GM19467 (cell line): ENCODE measurements around the gene NKX1-1.
"Not testable (repeated sequence)": the region's sequence is repeated elsewhere in the genome, so short reads cannot be mapped to it uniquely, and the experiment has no call there.

ENCODE experiments used
- ATAC-seq: cut with Tn5 transposase; IDR thresholded peaks from one replicate; pipeline ENCODE4 v1.9.1; 2021; ENCODE audit warnings: mild to moderate bottlenecking, moderate library complexity; ENCODE audit not compliant: unreplicated experiment

NKX1-1 gene

DNA sequence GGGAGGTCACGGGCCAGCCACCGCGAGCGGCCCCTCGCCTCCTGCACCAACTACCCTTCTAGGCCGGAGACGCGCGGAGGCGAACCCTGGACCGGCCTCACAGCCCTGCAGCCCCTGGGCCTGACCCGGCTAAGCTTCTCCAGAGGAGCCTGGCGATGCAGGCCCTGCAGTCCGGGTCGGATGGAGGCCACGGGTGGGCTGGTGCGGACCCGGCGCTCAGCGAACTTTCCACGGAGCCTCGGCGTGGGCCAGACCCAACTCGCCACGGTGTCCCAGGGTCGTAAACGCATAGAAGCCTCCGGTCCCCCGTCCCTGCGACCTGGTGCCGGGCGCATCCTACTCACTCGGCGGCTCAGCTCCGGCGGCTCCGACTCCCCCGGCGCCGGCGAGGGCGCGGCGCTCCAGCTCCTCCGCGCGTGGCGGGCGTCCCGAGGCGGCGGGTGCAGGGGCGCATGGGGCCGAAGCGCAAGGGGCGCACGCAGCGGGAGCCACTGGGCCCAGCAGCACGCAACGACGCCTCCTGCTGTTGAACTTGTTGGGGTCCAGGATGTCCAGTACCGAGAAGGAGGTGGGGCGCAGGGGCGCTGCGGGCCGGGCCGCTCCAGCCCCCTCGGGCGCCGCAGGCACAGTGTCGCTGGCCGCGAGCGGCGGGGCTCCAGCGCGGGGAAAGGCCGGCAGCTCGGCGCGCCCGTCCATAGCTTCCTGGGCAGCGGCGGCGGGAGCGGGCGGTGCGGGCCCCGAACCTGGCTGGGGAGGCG lies 427 bp downstream of the NKX1-1 start:
- ATAC-seq = no peak

DNA sequence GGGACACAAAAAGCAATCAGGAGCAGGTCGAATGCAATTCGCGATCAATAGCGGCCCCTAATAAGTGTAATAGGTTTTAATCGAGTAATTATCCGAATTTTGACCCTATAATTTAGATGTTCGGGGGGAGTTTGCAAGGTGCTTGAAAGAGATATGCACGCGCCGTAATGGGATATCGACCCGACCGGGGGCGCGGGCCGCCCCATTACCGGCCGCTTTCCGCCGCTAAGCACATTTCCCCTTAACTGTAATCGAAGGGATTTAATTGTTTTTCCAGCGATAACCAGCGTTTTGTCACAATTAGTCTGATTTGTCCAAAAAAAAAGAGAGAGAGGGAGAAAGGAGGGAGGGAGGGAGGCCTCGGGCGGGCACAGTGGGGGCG lies 997 bp downstream of the NKX1-1 start:
- ATAC-seq = no peak

DNA sequence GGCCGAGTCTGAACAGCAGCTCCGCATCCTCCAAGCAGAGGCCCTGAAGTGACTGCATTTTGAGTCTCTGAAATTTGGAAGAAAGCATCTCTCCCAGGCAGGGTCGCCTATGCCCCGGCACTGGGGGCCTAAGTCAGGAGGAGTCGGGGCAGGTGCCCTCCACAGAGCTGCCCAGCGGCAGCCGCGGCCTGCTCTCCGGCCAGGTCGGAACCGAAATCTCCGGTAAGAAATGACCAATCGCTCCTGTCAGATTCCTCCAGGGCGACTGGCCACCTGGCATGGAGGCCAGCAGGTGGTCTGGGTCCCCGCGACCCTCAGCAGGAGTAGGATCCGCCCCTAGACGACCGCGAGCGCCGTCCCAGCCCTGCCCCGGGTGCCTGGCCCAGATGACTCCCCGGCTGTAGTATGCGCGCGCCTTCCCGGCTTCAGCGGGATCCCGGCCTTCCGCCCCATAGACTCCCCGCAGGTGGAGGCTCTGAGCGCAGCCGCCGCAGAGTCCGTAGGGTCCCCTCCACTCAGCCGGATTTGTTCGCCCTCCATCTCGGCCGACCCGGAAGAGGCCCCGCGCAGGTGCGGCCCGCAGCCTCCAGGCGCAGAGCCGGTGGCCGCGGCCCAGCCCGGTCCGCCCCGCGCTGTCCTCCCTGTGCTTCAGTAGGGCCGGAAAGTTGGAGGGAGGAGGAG lies 1.5 kb downstream of the NKX1-1 start:
- no peak for ATAC-seq

DNA sequence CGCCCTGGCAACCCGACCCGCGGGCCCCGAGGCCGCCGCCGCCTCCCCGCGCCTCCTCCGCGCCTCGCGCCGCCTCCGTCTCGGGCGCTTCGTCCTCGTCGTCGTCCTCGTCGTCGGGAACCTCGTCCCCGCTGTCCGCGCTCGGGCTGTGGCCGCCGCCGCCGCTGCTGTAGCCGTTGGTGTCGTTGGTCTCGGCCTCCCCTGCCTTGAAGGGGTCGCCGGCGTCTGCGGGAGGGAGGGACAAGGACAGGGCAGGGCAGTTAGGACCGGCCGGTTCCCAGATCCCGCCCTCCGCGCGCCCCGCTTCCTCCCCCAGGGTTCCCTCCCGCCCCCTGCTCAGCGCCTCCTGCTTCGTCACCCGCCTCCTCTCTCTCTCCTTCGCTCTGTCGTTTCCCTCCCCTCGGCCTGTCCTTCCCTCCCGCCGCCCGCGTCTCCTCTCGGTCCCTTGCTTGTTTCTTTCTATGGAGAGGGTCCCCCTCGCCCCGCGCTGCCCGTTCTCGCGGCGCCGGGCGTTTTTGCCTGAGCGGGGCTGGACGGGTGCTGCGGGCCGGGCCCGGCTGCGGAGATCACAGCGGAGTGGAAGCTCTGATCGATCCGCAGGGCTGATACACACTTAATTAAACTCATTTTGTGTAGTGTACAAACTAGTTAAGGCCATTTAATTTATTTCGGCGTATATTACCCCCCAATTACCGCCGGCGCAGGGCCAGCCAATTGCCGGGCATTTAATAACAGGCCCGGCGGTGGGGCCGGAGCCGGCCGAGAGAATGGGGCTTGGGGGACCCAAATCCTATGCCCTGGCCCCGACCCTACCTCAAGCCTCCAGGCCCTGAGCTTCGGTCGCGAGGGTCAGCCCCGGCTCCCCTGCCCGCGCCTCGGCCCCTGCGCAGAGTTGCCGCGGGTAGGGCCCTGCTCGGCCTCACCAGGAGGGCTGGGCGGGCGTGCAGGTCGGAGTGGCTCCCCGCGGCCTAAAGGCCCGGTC lies 2.4 kb downstream of the NKX1-1 start:
- no peak for ATAC-seq

DNA sequence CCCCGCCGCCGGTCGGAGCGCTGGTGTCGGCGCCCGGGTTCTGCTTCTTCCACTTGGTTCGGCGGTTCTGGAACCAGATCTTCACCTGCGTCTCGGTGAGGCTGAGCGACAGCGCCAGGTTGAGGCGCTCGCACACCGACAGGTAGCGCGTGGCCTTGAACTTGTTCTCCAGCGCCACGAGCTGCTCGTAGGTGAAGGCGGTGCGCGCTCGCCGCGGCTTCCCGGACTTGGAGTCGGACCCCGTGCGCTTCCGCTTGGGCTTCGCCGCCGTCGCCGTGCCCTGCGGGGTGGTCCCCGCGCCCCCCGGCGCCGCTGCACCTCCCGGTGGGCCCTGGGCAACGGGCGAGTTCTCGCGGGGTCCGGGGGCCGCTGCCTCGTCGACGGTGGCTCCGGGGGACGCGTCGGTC lies 3.1 kb downstream of the NKX1-1 start:
- ATAC-seq = no peak

DNA sequence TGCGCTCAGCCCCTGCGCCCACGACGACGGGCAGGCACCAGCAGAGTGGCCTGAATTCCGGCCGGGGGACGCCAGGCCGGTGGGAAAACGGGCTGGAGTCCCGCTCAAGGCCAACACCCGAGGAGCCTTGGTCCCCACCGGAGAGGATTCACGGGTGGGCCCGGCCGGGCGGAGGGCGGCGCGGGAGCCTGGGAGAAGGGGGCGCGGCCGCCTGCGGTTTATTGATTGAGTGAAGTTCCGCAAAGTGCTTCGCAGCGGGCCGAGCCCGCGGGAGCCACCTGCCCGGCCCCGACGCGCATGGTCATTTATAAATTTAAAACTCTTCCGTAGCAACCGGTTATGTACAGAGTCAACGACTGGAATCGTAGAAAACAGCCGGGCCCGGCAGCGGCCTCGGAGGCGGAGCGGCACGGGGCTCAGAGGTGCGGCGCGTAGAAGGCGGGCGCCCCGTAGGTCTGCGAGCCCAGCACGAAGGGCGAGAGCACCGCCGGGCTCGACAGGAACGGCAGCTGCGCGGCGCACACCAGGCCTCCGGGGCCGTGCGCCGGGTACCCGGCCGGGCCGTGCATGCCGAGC lies 3.6 kb downstream of the NKX1-1 start:
- no peak for ATAC-seq

DNA sequence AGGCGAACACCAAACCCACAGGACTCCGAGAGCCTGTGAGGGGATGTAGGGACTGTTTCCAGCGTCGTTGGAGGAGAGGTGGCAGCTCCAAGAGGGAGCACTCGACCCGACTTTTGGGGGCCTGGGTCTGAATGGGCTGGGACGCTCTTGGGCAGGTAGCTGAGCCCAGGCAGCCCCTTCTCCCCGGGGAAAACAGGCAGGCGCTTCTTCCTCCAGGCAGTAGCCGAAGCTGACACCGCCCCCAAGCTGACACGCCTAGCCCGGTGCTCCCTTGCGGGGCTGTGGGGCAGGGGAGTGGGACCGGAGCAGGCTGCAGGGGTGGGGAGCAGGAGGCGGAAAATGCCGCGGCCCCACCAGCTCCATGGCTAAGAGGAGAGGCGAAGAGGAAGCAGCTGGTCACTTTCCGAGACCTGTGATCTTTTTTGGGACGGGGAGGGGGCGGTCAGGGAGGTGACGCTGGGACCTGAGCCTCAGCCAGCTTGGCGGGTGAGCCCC lies 4.2 kb downstream of the NKX1-1 start:
- no peak for ATAC-seq

DNA sequence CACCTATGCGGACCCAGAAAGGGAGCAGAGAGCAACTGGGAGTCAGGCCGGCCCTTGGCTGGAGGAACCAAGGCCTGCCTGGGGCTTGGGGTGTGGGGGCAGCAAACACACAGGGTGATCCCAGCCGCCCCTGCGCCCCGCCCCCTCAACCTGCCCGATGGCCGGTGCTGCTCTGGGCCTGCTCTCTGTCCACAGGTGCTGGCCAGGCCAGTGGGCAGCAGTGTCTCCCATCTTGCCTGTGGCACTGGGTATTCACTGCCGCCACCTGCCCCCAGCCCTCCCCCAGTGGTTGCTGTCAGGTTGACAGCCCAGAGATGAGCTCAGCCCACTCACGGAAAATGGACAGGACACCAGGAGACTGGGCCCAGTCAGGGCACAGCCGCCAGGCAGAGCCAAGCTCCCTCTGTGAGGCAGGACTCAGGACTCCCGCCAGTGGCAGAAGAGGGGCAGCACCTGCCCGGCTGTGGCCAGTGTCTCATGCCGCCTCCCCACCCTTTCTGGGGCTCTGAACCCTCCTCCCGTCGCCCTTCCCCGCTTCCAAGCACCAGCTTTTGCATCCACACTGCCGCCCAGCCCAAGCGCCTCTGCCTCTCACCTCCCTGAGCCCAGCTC lies 4.7 kb downstream of the NKX1-1 start:
- ATAC-seq = no peak

DNA sequence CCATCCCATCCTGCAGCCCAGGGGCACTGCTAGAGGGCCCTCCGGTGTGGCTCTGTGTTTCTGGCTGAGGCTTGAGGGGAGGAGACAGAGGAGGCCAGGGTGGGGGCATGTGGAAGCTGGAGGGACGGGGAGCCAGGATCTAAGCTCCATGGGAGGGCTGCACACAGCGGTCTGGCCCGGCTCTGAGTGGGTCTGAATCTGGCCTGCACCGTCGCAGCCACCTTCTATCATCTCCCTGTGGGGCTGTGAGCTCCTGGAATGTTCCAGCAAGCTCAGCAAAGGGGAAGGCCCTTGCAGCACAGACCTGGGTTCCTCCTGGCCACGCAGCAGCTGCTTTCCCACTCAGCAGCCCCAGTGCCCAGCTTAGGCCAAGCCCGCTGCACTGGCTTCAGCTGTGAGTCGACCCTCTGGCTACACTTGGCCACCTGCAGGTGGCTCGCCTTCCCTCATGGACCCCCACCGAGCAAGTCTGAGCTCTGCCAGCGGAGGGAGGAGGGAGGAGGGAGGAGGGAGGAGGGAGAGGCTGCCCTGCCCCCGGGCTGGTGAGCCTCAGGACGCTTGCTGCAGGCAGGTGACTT lies 5.3 kb downstream of the NKX1-1 start:
- ATAC-seq = no peak

DNA sequence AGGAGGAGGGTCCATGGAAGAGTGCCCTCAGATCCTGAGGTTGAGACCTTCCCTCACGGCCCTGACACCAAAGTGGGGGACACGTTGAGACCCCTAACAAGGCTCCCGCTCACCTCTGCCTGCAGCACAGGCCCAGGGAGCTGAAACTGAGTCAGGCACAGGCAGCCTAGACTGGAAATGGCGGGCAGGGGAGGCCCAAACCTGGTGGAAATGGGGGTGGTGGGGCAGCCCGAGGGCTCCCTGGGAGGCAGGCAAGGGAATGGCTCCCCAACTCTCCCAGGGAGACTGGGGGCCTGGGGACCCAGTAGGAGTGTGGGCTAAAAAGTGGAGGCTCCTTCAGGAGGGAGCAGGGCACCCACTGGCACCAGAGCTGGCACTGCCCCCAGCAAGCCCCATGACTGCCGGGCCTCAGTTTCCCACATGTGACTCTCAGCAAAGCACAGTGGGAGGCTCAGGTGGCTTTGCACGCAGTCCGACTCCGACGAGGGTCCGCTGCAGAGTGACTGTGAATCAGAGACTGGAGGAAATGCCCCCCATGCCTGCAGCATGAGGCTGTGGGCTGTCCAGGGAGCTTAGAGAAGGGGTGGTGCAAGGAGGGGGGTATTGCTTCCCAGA lies 5.9 kb downstream of the NKX1-1 start:
- no peak for ATAC-seq

DNA sequence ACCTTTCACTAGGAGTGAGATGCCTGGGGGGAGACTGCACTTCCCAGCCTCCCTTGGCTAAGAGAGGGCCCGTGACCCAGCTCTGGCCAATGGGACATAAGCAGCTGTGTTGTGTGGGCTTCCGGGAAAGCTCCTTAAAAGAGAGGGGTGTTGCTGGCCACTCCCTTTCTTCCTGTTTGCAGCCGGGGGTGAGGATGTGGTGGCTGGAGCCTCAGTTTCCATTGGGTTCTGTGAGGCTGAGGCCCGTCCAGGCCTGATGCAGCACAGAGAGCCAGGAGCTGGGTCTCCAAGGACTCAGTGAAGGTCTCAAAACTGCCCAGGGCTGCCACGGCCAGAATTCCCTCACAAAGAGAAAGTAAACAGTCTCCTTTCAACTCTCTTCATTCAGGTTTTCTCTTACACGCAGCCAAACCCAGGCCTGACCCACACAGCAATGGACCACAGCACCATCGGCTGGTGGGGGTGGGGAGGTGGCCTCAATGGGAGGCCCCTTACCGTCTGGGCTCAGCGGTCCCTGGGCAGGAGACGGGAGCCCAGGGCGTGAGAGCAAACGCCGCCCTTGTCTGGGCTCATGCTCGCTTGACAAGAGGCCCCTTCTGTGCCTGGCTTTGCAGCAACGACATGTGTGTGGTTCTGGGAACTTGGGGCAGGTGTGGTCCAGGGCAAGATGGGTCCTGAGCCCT lies 6.6 kb downstream of the NKX1-1 start:
- no peak for ATAC-seq

DNA sequence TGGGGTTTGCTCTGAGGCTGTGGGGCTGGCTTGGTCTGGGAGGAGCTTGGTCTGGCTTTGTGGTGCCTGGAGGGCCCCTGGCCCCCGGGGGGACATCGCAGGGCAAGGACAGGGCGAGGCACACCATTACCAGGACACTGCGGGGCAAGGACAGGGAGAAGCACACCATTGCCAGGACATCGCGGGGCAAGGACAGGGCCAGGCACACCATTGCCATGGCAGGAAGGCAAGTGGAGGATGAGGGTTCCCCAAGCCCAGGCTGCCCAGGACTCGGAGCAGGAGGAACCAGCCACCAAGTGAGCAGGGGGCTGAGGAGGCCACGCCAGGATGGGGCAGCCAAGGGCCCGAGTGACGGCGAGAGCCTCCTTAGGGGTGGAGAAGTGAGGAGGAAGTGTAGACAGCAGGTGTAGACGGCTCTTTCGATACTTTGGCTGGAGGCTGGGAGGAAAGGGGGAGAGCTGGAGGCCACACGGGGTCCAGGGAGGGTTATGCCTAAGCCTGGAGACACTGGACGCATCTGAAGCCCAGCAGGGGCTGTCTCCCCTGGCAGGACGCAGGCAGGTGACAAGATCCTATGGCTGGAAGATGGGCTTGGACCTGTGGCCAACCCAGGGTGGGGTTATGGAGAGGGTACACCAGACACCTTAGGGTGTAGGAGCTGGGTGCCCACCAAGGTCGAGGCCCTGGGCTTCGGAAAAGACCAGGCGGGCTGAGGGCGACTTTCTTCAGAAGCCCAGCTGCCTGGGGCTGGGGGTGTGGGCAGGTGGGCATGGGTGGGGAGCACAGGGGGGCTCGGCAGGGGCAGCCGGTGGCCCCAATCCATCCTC lies 7.3 kb downstream of the NKX1-1 start:
- no peak for ATAC-seq

DNA sequence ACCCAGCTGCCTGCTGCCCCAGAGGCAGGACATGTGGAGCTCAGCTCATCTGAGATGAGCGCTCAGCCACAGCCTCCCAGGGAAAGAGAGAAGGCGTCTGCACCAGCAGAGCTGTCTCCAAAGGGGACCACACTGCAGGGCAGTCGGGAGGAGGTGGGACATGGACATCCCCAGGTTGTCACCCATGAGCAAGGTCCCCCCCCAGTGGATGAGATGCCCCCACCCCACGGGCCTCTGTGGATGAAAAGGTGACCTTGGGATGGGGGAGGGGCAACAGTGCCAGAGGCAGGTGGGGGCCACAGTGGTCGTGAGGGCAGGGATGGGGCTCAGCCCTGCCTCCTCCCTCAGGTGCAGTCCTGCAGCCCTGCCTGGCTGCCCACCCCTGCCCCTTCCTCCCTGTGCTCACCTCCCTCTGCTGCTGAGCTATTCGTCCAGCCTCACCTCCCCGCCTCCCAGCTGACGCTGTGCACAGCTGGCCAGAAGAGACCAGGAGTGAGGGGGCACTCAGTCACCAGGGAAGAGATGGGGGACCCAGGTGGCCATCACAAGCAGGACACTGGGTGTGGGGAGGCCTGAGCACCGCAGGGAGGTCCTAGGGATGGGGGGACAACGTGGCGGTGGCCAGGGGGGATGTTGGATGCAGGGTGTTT lies 9.3 kb downstream of the NKX1-1 start:
- no peak for ATAC-seq

DNA sequence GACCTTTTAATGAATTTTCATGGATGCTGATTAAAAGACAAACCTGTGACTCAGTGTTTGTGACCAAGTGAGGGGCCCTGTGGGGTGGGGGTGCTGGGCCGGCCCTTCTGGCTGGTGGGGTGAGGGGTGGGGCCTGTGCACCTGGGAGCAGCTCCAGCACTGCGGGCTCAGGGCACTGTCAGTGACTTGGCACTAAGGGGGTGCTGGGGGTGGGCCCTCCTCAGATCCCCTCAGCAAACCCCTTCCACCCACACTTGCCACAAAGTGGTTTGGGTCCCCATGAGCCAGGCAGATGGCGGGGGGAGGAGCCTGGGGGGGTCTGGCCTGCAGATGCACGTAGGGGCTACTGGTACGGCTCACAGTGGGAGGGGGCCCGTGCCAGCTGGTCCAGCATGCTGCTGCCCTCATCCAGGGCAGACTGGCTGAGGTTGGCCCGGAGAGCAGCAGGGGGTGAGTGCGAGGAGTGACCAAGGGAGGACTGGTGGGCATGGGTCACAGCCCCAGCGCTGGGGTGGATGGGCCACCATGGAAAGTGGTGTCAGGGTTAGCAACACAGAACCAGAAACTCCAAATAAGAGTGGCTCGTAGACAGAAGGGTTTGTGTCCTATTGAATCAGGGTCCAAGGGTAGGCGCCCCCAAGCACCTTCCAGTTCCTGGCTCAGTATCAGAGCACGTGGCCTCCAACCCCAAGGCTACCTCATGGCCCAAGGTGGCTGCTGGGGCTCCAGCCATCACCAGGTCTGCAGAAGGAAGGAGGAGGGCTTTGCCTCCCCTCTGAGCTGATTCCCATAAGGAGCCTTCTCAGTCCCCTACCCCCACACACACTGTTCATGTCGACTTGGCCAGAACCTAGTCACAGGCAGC lies 10.1 kb downstream of the NKX1-1 start:
- ATAC-seq = no peak

DNA sequence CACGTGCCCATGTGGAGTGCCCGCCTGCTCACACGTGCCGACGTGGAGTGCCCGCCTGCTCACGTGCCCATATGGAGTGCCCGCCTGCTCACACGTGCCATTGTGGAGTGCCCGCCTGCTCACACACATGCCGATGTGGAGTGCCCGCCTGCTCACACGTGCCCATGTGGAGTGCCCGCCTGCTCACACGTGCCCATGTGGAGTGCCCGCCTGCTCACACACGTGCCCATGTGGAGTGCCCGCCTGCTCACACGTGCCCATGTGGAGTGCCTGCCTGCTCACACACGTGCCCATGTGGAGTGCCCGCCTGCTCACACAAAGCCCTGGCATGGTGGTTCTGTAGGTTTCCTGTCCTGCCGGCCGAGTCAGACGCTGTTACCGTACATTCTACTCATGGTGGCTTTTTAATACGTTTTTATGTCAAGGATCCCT lies 10.8 kb downstream of the NKX1-1 start:
- not testable (repeated sequence) for ATAC-seq

DNA sequence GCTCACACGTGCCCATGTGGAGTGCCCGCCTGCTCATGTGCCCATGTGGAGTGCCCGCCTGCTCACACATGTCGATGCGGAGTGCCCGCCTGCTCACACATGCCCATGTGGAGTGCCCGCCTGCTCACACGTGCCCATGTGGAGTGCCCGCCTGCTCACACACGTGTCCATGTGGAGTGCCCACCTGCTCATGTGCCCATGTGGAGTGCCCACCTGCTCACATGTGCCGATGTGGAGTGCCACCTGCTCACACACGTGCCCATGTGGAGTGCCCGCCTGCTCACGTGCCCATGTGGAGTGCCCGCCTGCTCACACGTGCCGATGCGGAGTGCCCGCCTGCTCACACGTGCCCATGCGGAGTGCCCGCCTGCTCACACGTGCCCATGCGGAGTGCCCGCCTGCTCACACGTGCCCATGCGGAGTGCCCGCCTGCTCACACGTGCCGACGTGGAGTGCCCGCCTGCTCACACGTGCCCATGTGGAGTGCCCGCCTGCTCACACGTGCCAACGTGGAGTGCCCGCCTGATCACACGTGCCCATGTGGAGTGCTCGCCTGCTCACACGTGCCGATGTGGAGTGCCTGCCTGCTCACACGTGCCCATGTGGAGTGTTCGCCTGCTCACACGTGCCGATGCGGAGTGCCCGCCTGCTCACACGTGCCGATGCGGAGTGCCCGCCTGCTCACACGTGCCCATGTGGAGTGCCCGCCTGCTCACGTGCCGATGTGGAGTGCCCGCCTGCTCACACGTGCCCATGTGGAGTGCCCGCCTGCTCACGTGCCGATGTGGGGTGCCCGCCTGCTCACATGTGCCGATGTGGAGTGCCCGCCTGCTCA lies 11.5 kb downstream of the NKX1-1 start:
- not testable (repeated sequence) for ATAC-seq
